Fibroblast of skin of abdomen (primary cell): ENCODE measurements around the gene PLXDC1. TPM values are rescaled to one million over a fixed set of nuclear protein-coding genes. Genes with fewer than 3 reads are reported as not detected.

Source experiments
- DNase-seq: peaks from one replicate; pipeline ENCODE4 v3.0.0-alpha.2; 2013
- polyA plus RNA-seq, 2 experiments: library from polyadenylated mRNA; unstranded; fragments of 120-200 nt; gene quantifications; one replicate each; pipeline ENCODE4 v1.2.1, GENCODE V29; 2013; ENCODE audit not compliant: insufficient read length in 2 of 2

PLXDC1 gene
- 3.1 TPM for polyA plus RNA-seq (2013, experiment 1 of 2; ENCODE audit: insufficient read length)
- 3.6 TPM for polyA plus RNA-seq (2013, experiment 2 of 2; ENCODE audit: insufficient read length)

- DNase-seq, result no peak
Measured at GRCh38 chr17:39151150-39151942, at the start of gene PLXDC1. Gene PLXDC1, minus strand, starts transcription at chr17:39151637. Its CDS starts 200 bp downstream, at chr17:39151437.

DNA sequence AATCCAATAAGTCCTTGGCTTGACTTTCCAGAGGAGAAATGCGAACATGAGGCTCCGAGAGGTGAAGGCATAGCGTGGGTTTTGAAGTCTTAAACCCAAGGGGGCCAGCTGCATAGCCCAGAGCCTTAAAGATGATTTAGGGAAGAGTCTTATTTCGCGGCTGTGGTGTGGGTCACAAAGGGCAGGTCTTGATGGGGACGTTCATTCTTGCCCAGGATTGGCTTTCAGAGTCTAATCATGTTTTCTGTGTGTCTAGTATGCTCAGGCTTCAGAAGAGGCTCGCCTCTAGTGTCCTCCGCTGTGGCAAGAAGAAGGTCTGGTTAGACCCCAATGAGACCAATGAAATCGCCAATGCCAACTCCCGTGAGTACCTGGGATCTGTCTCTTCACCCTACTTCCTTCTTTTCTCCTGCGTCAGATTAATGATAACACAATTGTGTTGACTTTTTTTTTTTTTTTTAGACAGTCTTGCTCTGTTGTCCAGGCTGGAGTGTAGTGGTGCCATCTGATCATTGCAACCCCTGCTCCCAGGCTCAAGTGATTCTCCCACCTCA, 49.6 kb upstream of the PLXDC1 start:
- no peak for DNase-seq

DNA sequence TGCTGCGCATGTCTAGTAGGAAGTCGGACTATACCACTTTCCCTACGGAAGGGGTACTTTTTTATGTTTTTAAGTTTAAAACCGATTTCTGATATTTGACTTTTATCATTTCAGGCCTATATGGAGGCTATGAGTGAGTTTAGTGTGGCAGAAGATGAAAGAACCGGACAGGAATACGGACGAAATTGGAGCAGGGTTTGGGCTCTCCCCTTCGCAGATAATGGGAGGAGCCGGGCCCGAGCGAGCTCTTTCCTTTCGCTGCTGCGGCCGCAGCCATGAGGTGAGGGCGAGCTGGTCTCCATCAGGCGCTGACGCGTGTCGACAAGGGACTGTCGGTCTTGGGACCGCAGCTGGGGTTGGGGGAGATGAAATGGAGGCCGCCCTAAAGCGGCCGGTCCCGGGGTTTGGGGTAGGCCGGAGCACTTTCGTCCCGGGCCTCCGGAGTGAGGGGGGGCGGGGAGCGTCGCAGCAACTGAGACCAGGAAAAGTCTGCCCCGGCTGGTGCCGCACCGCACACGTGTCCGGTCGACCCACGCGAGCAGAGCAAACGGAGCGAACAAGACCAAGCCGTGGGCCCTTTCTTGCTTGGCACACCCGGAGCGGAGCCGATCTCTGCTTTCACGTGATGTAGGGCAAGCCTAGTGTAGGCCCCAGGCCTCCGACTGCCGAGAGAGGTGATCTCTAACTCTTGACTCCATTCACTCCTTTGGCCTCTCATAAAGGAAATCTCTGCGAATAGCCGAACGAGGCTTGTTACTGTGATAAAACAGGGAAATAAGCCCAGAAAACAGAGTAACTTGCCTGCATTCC, 48.8 kb upstream of the PLXDC1 start, which contains the start of gene RPL19:
Gene RPL19, plus strand, starts transcription at position 214 of the 810 bp plus-strand sequence. Its CDS starts 62 bp downstream, at position 276.
- DNase-seq, result no peak

- peak; percentile 94 for DNase-seq
Measured at GRCh38 chr17:39199820-39200069, 48.3 kb upstream of the PLXDC1 start.

- DNase-seq, result no peak
Measured at GRCh38 chr17:39198186-39198566, 46.7 kb upstream of the PLXDC1 start.

DNA sequence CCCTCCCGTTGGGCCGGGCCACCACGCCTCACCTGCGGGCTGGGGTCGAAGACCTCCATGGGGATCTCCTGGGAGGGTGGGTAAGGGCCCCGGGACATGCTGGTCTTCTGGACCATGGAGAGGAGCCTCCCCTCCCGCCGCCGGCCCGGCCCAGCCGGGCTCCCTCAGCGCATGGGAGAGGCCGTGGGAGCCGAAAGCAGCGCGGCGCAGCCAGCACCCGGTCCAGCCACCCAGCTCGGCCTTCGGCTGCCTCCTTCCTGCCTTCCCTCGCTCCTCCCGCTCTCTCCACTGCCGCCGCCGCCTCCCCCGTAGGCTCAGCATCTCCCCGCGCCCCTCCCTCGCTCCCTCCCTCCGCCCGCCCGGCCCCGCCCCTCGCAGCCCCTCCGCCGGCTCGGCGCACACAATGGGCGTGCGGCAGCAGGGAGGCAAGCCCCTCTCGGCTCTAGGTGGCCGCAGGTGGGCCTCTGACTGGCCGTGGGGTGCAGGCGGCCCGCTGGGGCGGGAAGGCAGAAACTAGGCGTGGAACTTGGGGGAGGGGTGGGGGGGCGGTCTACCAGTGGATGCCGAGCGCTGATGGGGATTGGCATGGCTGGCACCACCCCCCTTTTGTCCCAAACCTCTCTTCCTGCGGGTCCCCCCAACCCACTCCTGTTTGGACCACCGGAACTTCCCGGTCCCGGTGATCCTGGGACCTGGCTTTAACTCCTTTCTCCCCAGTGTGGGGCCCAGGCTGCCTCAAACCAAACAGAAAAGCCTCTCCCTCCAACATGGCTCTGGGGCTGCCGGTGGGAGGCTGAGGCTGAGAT, 46.1 kb upstream of the PLXDC1 start, which contains the start of gene CACNB1:
Gene CACNB1, minus strand, starts transcription at position 290 of the 806 bp plus-strand sequence. Its CDS starts 174 bp downstream, at position 116.
- DNase-seq, result peak; percentile 81

GRCh38 chr17:39196808-39197291, 45.4 kb upstream of the PLXDC1 start:
- no peak for DNase-seq

GRCh38 chr17:39196241-39196807, 44.9 kb upstream of the PLXDC1 start:
- no peak for DNase-seq

- no peak for DNase-seq
Measured at GRCh38 chr17:39195568-39196160, 44.2 kb upstream of the PLXDC1 start.

DNA sequence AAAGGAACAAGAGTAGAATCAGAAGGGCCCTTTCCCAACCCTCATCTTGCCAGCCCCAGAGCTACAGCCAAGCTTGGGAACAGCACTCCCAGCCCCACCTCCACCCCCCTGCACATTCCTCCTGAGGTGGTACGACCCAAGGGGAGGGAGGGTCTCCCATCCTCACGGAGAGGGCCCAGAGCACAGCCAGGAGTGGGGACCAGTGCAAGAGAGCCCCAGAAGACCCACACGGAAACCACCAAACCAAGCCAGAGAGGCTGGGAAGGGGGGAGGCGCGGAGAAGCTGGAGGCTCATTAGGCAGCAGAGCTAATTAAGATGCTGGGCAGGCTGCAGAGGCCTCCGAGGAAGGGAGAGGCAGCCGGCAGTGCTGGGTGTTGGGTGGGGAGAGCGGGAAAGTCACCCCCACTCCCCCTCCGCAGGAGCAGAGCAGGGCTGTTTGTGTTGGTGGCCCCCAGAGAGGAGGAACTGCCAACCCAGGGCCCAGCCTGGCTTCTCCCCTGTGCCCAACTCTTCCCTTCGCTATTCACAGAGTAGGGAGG, 43.6 kb upstream of the PLXDC1 start:
- DNase-seq, result no peak

GRCh38 chr17:39194089-39194984, 42.9 kb upstream of the PLXDC1 start:
- peak; percentile 63 for DNase-seq

- no peak for DNase-seq
Measured at GRCh38 chr17:39193346-39193745, 41.9 kb upstream of the PLXDC1 start.

GRCh38 chr17:39192901-39193300, 41.5 kb upstream of the PLXDC1 start:
- no peak for DNase-seq

DNA sequence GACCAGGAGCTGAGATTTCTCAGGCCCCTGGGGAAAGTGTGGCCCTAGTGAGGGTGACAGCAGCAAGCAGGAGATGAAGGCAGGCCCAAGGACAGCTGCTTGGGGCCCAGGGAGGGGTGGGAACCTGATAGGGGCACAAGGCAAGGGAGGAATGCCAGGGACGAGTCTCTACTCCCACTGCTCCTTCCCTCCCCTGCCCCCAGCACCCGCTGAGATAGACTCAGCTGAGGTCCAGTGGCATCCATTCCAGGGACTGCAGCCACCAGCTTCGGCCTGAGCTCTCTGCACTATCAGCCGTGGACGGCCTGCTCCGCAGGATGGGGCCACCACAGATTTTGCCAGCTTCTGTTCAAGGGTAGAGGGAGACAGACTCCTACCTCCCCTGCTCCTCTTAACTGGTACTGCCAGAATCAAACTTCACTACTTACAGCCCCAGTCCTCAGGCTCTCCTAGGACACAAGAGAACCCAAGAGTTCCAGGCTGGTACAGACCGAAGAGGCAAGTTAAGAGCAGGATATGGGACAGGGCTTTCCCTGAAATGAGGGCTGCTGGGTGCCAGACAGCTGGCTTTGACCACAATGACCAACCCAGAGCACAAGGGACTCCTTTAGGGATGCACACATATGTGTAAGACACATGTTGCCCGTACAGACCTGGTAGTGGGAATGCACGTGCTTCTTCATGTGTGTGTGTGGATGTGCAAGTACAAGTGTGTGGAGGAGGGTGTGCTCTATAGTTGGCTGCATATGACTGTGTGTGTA, 40.5 kb upstream of the PLXDC1 start:
- no peak for DNase-seq

DNA sequence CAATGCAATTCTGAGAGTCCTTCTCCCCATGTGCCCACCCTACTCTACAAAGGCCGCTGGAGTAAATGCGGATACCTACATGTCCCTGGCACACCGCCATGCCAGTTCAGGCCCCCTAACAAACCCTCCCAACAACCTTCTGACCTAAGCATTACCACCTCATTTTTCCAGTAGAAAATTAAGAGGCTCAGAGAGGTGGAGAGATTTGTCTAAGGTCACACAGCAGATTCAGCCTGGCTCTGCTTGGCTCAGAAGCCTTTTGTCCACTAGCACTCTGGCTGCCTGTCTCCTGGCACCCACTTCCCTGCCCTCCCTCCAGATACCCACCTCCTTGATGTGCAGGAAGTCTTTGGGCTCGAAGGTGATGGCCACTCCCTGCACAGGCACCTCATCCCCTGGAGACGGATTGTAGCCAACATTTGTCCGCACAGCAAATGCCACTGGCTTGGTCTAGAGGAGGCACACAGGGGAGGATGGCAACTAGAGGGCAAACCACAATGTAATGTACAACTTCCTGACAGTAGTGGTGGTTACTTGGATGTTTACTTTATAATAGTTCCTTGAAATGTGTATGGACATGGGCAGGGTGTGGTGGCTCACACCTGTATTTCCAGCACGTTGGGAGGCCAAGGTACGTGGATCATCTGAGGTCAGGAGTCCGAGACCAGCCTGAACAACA, 35.9 kb upstream of the PLXDC1 start:
- DNase-seq, result no peak

GRCh38 chr17:39186481-39187002, 35.1 kb upstream of the PLXDC1 start:
- no peak for DNase-seq

DNA sequence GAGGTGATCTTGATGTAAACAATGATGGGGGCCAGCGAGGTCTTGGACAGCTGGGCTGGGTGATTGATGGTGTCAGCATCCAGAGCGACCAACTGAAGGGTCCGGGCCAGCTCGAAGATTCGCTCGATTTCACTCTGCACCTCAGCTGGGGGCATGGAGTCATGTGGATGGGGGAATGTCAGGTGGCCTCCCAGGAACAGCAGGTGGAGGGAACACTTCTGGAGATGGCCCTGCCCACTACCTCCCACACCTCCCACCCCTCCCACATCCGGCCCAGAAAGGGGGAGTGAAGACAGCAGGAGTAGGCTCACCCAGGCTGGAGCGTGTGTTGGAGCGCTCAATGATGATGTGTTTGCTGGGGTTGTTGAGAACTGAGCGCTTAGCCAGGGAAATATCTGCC, 32.3 kb upstream of the PLXDC1 start:
- no peak for DNase-seq

GRCh38 chr17:39183045-39183444, 31.6 kb upstream of the PLXDC1 start:
- DNase-seq, result no peak
